Measurements from ENCODE around the gene NRG3.

The NRG3 gene

DNA sequence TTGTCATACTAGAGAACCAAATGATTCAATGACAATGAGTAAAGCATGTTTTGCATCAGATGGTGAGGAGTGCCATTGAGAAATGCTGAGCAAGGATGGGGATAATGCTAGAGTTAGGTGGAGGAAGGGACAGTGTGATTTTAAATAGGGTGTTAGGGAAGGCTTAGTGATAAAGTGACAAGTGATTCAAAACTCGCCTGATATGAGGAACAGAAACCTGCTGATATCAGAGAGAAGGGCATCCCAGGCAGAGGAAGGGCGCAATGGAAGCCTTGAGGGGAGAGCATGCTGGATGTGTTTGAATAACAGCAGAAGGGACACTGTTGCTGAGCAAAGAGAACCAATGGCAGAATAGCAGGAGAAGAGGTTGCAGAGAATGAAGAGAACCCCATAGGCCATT is 196.2 kb downstream of the NRG3 start:
- ChIA-PET CTCF (interaction anchor here (0.6 kb wide), 1 partner anchor 233 kb away, joined by 3 read pairs; no protein-coding TSS in a partner anchor), POLR2A (no interaction called here)
- TF ChIP-seq ZNF658 (tag by site-specific recombination; IDR thresholded peaks at IDR 0.05): no peak
- TF ChIP-seq WT1 (tag by site-specific recombination; IDR thresholded peaks at IDR 0.05): no peak
- TF ChIP-seq ZNF248 (tag by site-specific recombination; IDR thresholded peaks at IDR 0.05): no peak
- no peak for TF ChIP-seq ZNF514 (tag by site-specific recombination; IDR thresholded peaks at IDR 0.05)
- TF ChIP-seq KLF10 (tag by site-specific recombination; IDR thresholded peaks at IDR 0.05): no peak
- TF ChIP-seq ZNF626 (tag by site-specific recombination; IDR thresholded peaks at IDR 0.05): no peak
- TF ChIP-seq ZNF23 (tag by site-specific recombination; IDR thresholded peaks at IDR 0.05; ENCODE audit: borderline replicate concordance): no peak
- no peak for TF ChIP-seq SP3 (tag by site-specific recombination; IDR thresholded peaks at IDR 0.05)
- TF ChIP-seq ATF2 (tag by site-specific recombination; IDR thresholded peaks at IDR 0.05; ENCODE audit: low read depth): no peak
- no peak for TF ChIP-seq ZNF146 (tag by site-specific recombination; IDR thresholded peaks at IDR 0.05)
- no peak for TF ChIP-seq SETDB1 (IDR thresholded peaks at IDR 0.05; ENCODE audit: insufficient read length, low read length)
- no peak for TF ChIP-seq ZNF596 (tag by site-specific recombination; IDR thresholded peaks at IDR 0.05)
- no peaks in the 10 kb centered on the region for H3K4me1 ChIP-seq (ENCODE audit: control insufficient read depth, insufficient read depth, low read length)
- H3K9me3 ChIP-seq (ENCODE audit: control insufficient read depth, insufficient read depth, low read depth, low read length): no peaks in the 10 kb centered on the region
- no peak overlapping the region for H3K27ac ChIP-seq (ENCODE audit: extremely low read depth, low read depth, low read length)
- no peak overlapping the region for H3K4me3 ChIP-seq (ENCODE audit: low read depth, low read length)
- no peaks in the 10 kb centered on the region for H3K36me3 ChIP-seq (ENCODE audit: control insufficient read depth in 2 of 2, insufficient read depth in 1 of 2, low read length in 2 of 2)

DNA sequence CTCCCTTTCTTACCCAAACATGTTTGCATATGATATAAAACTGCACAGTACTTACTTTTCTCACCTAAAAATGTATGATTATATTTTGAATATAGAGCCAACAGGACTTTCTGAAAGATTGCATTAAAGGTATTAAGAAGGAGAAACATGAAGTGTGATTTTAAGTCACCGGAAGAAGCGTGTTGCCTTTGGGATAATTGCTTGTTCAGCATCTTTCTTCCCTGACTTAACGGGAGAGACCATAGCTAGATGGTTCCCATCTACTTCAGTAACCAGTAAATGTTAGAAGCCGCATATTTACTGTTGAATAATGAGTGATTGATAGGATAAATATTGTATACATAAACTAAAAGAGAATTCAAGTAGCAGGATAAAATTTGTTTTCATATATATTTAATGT is 197.1 kb downstream of the NRG3 start:
- no peak overlapping the region for H3K4me3 ChIP-seq (ENCODE audit: low read depth, low read length)
- H3K4me1 ChIP-seq (ENCODE audit: control insufficient read depth, insufficient read depth, low read length): no peaks in the 10 kb centered on the region
- H3K9me3 ChIP-seq (ENCODE audit: control insufficient read depth, insufficient read depth, low read depth, low read length): no peaks in the 10 kb centered on the region
- ChIA-PET POLR2A (no interaction called here), CTCF (no interaction called here)
- H3K36me3 ChIP-seq (ENCODE audit: control insufficient read depth in 2 of 2, insufficient read depth in 1 of 2, low read length in 2 of 2): no peaks in the 10 kb centered on the region
- no peak overlapping the region for H3K27ac ChIP-seq (ENCODE audit: extremely low read depth, low read depth, low read length)
- TF ChIP-seq ZNF248 (tag by site-specific recombination; IDR thresholded peaks at IDR 0.05): no peak
- no peak for TF ChIP-seq KLF1 (tag by site-specific recombination; IDR thresholded peaks at IDR 0.05)
- no peak for TF ChIP-seq ZNF513 (tag by site-specific recombination; IDR thresholded peaks at IDR 0.05)
- TF ChIP-seq ZEB2 (tag by site-specific recombination; IDR thresholded peaks at IDR 0.05): no peak
- TF ChIP-seq, protein P1, sequence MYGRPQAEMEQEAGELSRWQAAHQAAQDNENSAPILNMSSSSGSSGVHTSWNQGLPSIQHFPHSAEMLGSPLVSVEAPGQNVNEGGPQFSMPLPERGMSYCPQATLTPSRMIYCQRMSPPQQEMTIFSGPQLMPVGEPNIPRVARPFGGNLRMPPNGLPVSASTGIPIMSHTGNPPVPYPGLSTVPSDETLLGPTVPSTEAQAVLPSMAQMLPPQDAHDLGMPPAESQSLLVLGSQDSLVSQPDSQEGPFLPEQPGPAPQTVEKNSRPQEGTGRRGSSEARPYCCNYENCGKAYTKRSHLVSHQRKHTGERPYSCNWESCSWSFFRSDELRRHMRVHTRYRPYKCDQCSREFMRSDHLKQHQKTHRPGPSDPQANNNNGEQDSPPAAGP (tag by site-specific recombination; IDR thresholded peaks at IDR 0.05): no peak
- TF ChIP-seq ZBTB10 (tag by site-specific recombination; IDR thresholded peaks at IDR 0.05): no peak
- no peak for TF ChIP-seq ZNF555 (tag by site-specific recombination; conservative IDR thresholded peaks at IDR 0.05)
- no peak for TF ChIP-seq ZNF362 (tag by site-specific recombination; IDR thresholded peaks at IDR 0.05)
- no peak for TF ChIP-seq ZNF658 (tag by site-specific recombination; IDR thresholded peaks at IDR 0.05)
- TF ChIP-seq ZNF639 (tag by site-specific recombination; IDR thresholded peaks at IDR 0.05): no peak
- TF ChIP-seq TCF7L2 (IDR thresholded peaks at IDR 0.05; ENCODE audit: borderline replicate concordance, low read depth, low read length): no peak
- TF ChIP-seq ZNF157 (tag by site-specific recombination; IDR thresholded peaks at IDR 0.05): no peak
- no peak for TF ChIP-seq TRIM28 (IDR thresholded peaks at IDR 0.05; ENCODE audit: borderline replicate concordance, low read length)
- TF ChIP-seq ZNF148 (tag by site-specific recombination; IDR thresholded peaks at IDR 0.05; ENCODE audit: borderline replicate concordance): no peak

All from HEK293 (cell line).